ENCODE measurements around the gene KCNH1. TPM values are rescaled to one million over a fixed set of nuclear protein-coding genes. Genes with fewer than 3 reads are reported as not detected.

KCNH1 gene
- total RNA-seq, 1 experiment from 2014 or later, result 0.15 TPM

GRCh38 chr1:210771131-210771530, 362.8 kb downstream of the KCNH1 start:
- DNase-seq (ENCODE audit: extremely low read depth, low read depth), result no peak

GRCh38 chr1:210770396-210770984, 363.5 kb downstream of the KCNH1 start:
- DNase-seq (ENCODE audit: extremely low read depth, low read depth), result no peak

- no peak for DNase-seq (ENCODE audit: extremely low read depth, low read depth)
Observed at GRCh38 chr1:210769473-210769872, 364.5 kb downstream of the KCNH1 start.

GRCh38 chr1:210764536-210764935, 369.4 kb downstream of the KCNH1 start:
- no peak for DNase-seq (ENCODE audit: extremely low read depth, low read depth)

- DNase-seq (ENCODE audit: extremely low read depth, low read depth), result no peak
Observed at GRCh38 chr1:210758761-210759160, 375.2 kb downstream of the KCNH1 start.

- no peak for DNase-seq (ENCODE audit: extremely low read depth, low read depth)
Observed at GRCh38 chr1:210758261-210758660, 375.7 kb downstream of the KCNH1 start.

- no peak for DNase-seq (ENCODE audit: extremely low read depth, low read depth)
Observed at GRCh38 chr1:210757677-210758076, 376.3 kb downstream of the KCNH1 start.

GRCh38 chr1:210755991-210756659, 377.8 kb downstream of the KCNH1 start:
- DNase-seq (ENCODE audit: extremely low read depth, low read depth), result no peak

GRCh38 chr1:210754878-210755665, 378.9 kb downstream of the KCNH1 start:
- no peak for DNase-seq (ENCODE audit: extremely low read depth, low read depth)

GRCh38 chr1:210751911-210752310, 382.0 kb downstream of the KCNH1 start:
- DNase-seq (ENCODE audit: extremely low read depth, low read depth), result no peak

- DNase-seq (ENCODE audit: extremely low read depth, low read depth), result no peak
Observed at GRCh38 chr1:210750468-210750867, 383.5 kb downstream of the KCNH1 start.

- no peak for DNase-seq (ENCODE audit: extremely low read depth, low read depth)
Observed at GRCh38 chr1:210748796-210749195, 385.2 kb downstream of the KCNH1 start.

- DNase-seq (ENCODE audit: extremely low read depth, low read depth), result no peak
Observed at GRCh38 chr1:210747890-210748289, 386.1 kb downstream of the KCNH1 start.

- DNase-seq (ENCODE audit: extremely low read depth, low read depth), result no peak
Observed at GRCh38 chr1:210747112-210747511, 386.8 kb downstream of the KCNH1 start.

- no peak for DNase-seq (ENCODE audit: extremely low read depth, low read depth)
Observed at GRCh38 chr1:210746024-210746731, 387.8 kb downstream of the KCNH1 start.

GRCh38 chr1:210743038-210743437, 390.9 kb downstream of the KCNH1 start:
- no peak for DNase-seq (ENCODE audit: extremely low read depth, low read depth)

GRCh38 chr1:210741564-210741963, 392.4 kb downstream of the KCNH1 start:
- DNase-seq (ENCODE audit: extremely low read depth, low read depth), result no peak

- DNase-seq (ENCODE audit: extremely low read depth, low read depth), result no peak
Observed at GRCh38 chr1:210739627-210740026, 394.3 kb downstream of the KCNH1 start.

- no peak for DNase-seq (ENCODE audit: extremely low read depth, low read depth)
Observed at GRCh38 chr1:210738256-210738655, 395.7 kb downstream of the KCNH1 start.

GRCh38 chr1:210736713-210737112, 397.2 kb downstream of the KCNH1 start:
- no peak for DNase-seq (ENCODE audit: extremely low read depth, low read depth)

- DNase-seq (ENCODE audit: extremely low read depth, low read depth), result no peak
Observed at GRCh38 chr1:210731597-210731996, 402.4 kb downstream of the KCNH1 start.

Data from NCI-H460 (cell line).